Left renal pelvis (tissue), 4 donors: ENCODE measurements around the gene RFC4. TPM values are rescaled to one million over a fixed set of nuclear protein-coding genes. Genes with fewer than 3 reads are reported as not detected.
"Not testable (repeated sequence)": the region's sequence is repeated elsewhere in the genome, so short reads cannot be mapped to it uniquely, and the experiment has no call there.

Experiments
- DNase-seq, 4 donors: peaks; one replicate each; pipeline ENCODE4 v3.0.0-alpha.2; 2013; ENCODE audit warnings: low read depth in 4 of 4, low spot score in 3 of 4
- polyA plus RNA-seq, 4 donors: library from polyadenylated mRNA; unstranded; fragments of 120-200 nt; gene quantifications; one replicate each; pipeline ENCODE4 v1.2.1, GENCODE V29; 2013; ENCODE audit not compliant: insufficient read length in 4 of 4

Gene RFC4
- polyA plus RNA-seq, 4 donors: 45.9 to 58.1 (median 52.8) TPM

- DNase-seq: no peak
These were observed 19.7 kb upstream of the RFC4 start for GRCh38 chr3:186825872-186826409.

DNA sequence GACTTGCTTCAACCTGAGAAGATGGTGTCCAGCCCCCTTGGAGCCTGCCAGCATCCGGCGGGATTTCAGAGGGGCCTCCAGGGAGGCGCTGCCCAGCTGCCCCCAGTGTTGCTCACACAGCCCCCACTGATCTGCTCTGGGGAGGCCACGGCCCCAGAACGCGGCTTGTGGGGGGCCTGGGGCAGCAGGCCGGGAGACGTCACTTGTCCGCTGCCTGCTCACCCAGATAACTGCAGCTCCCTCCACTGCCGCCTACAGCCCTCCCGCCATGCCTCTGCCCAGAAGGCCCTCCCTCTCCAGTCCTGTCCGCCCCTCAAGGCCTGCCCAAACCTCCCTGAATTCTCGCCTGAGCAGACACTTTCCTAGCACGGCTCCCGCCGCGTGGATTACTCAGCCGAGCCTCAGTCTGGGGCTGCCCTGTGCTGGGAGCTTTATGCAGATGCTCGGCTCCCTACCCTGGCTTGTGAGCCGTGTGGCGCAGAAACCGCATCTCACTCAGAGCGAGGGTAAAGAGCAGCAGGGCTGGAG lies 19.1 kb upstream of the RFC4 start:
- no peak for DNase-seq

DNA sequence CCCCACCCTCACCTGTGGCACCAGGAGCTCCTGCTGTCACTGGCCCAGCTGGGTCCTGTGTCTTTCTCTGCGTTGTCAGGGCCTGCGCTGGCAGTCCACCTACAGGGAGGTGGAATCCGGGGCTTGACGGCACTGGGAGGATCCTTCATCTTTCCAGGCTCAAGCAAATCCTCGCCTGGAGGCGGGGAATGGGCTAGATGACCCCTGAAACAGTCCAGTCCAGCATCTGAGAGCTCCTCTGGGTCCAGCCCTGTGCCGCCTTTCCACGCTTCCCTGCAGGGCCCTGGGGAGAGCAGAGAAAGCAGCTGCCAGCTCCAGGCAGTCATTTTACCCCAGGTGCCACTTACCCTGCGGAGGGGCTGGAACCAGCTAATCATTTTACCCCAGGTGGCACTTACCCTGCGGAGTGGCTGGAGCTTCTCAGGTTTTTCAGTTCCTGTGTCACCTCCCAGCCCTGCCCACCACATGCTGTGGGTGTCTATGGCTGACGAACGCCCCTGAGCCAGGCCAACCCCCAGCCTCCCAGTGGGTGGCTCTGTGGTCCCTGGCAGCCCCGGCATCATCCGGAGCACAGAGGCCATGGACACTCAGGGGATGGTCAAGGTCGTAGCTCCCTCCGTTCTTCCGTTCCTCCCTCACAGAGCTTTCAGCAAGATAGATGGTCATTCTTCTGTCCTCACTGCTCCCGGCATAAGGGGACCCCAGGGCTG lies 18.3 kb upstream of the RFC4 start:
- DNase-seq: no peak

- no peak for DNase-seq
These were observed 17.1 kb upstream of the RFC4 start for GRCh38 chr3:186823386-186823785.

- not testable (repeated sequence) for DNase-seq
These were observed 16.1 kb upstream of the RFC4 start for GRCh38 chr3:186822388-186822759.

DNA sequence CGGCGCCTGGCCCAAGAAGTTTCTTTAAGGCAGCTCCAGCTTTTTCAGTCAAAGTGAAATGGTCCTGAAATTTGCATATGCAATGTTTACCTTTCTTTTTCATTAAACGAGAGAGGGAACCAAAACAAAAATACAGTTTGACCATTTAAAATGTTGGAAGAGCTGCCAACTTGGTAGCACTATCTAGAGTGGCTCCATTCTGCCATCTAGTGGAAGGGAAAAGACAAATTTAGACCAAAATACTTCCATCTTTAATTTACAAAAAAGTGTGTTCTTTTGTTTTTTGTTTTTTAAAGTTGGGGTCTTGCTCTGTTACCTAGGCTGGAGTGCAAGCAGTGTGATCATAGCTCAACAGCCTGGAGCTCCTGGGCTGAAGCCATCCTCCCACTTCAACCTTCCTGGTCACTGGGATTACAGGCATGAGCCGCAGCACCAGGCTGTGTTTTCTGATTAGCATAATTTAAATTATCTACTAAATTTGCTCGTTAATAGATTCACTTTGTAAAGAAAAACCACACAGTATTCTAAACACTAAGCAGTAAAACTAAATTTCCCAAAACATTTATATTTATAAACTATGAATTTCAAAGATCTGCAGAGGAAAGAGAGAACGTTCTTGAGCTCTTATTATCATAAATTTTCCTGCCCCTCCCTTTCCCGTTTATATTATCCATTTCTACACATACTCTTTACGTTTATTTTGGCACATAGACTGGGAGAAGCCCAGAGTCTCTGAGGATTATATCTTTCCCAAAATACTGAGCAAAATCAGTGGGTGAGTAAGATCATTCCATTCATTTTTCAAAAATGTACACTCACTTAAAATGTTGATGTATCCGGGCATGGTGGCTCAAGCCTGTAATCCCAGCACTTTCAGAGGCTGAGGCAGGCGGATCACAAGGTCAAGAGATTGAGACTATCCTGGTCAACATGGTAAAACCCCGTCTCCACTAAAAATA lies 15.4 kb upstream of the RFC4 start:
- DNase-seq: no peak

- DNase-seq: no peak
These were observed 12.7 kb upstream of the RFC4 start for GRCh38 chr3:186818956-186819355.

GRCh38 chr3:186818516-186818915 lies 12.2 kb upstream of the RFC4 start:
- no peak for DNase-seq

DNA sequence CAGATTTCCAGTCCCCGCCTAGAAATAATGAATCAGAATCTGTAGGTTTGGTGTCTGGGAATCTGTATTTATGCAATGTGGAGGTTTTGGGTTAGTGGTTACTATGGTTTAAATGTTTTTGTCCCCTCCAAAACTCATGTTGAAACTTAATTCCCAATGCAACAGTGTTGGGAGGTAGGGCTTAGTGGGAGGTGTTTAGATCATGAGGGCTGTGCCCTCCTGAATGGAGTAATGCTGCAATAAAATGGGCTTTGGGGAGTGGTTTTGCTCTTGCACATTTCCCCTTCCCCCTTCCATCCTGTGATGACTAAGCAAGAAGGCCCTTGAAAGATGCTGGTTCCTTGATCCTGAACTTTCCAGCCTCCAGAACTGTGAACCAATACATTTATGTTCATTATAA lies 9.2 kb upstream of the RFC4 start:
- no peak for DNase-seq

- no peak for DNase-seq
These were observed 7.8 kb upstream of the RFC4 start for GRCh38 chr3:186814100-186814499.

- DNase-seq: not testable (repeated sequence)
These were observed 5.0 kb upstream of the RFC4 start for GRCh38 chr3:186811313-186811712.

- no peak for DNase-seq
These were observed 4.2 kb upstream of the RFC4 start for GRCh38 chr3:186810336-186810996.

GRCh38 chr3:186807231-186807630 lies 949 bp upstream of the RFC4 start:
- no peak for DNase-seq

- not testable (repeated sequence) for DNase-seq
These were observed 2.8 kb downstream of the RFC4 start for GRCh38 chr3:186803447-186803846.

GRCh38 chr3:186802701-186803100 lies 3.6 kb downstream of the RFC4 start:
- no peak for DNase-seq

- no peak for DNase-seq
These were observed 6.0 kb downstream of the RFC4 start for GRCh38 chr3:186800285-186800684.

- no peak for DNase-seq
These were observed 7.9 kb downstream of the RFC4 start for GRCh38 chr3:186798239-186798874.

- DNase-seq: no peak
These were observed 15.9 kb downstream of the RFC4 start for GRCh38 chr3:186790261-186790981.

DNA sequence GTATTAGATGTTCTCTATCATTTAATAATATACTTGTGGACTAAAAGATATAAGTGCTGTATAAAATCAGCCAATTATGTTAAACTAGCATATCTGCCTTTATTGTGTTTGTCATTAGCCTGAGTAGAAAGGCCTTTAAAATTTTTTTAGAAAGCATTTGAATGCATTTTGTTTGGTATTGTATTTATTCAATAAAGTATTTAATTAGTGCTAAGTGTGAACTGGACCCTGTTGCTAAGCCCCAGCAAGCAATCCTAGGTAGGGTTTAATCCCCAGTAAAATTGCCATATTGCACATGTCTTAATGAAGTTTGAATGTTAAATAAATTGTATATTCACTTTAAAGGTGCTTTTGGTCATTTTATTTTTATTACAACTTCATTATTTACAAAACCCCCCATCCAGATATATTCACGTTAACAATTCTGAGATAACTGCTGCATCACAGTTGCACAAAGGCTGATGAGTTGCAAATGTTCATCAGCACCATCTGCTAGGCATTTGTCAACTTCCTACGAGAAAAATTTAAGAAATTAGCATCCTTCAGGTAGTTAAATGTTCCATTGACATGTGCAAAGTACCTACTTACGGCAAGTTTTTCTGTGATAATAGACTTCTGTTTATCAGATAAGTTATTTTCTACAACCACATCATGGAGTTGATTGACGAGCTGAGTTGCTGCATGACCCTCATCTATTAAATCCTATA lies 16.6 kb downstream of the RFC4 start:
- no peak for DNase-seq
